H1 (cell line): Measurements from ENCODE around the gene ILK. TPM values are rescaled to one million over a fixed set of nuclear protein-coding genes. Genes with fewer than 3 reads are reported as not detected.

ENCODE experiments used
- CTCF ChIA-PET: fragments of 300-600 bp; sonication (Branson Sonifier 250); formaldehyde crosslinking; loops from one replicate; lab custom pipeline; 2021; ENCODE audit not compliant: partially characterized antibody; lab: Charles Lee
- POLR2A ChIA-PET: fragments of 300-600 bp; sonication (Branson Sonifier 250); formaldehyde crosslinking; loops from one replicate; lab custom pipeline; 2021; ENCODE audit warnings: inconsistent platforms; ENCODE audit not compliant: partially characterized antibody; lab: Charles Lee
- DNase-seq, 2 experiments: peaks; one replicate each; pipeline versions ENCODE4 v3.0.0 to v3.0.0-alpha.2; 2010 to 2022; ENCODE audit warnings: low spot score in 2 of 2, low read depth in 1 of 2, mixed read lengths in 1 of 2
- FAIRE-seq: peaks from 2 replicates; lab custom pipeline; 2011; peaks lifted over from hg19 to GRCh38; lab: Jason Lieb, UNC
- H2AFZ ChIP-seq: 2 replicates; pipeline ENCODE4 v1.8.1; 2012; ENCODE audit warnings: low read length, inconsistent platforms
- H2AK5ac ChIP-seq: 2 replicates; pipeline ENCODE4 v1.6.1; 2013; ENCODE audit warnings: low read depth, low read length
- H2BK120ac ChIP-seq: replicated peaks from 2 replicates; pipeline ENCODE3; 2013; ENCODE audit warnings: low read depth, low read length, inconsistent platforms
- H2BK12ac ChIP-seq: 2 replicates; pipeline ENCODE4 v1.6.1; 2013; ENCODE audit warnings: low read depth, low read length
- H2BK15ac ChIP-seq: 2 replicates; pipeline ENCODE4 v1.6.1; 2013; ENCODE audit warnings: low read length
- H2BK20ac ChIP-seq: 2 replicates; pipeline ENCODE4 v1.6.1; 2013; ENCODE audit warnings: low read length
- H2BK5ac ChIP-seq: 2 replicates; pipeline ENCODE4 v1.6.1; 2013; ENCODE audit warnings: low read depth, low read length
- H3K14ac ChIP-seq: 2 replicates; pipeline ENCODE4 v1.6.1; 2013; ENCODE audit warnings: inconsistent platforms; ENCODE audit not compliant: insufficient read length
- H3K18ac ChIP-seq: 2 replicates; pipeline ENCODE4 v1.6.1; 2013; ENCODE audit warnings: low read length; ENCODE audit errors: extremely low read depth
- H3K23ac ChIP-seq: 2 replicates; pipeline ENCODE4 v1.6.1; 2013; ENCODE audit warnings: inconsistent platforms; ENCODE audit not compliant: insufficient read length
- H3K23me2 ChIP-seq: 2 replicates; pipeline ENCODE4 v1.6.1; 2013; ENCODE audit warnings: low read depth, low read length
- H3K27ac ChIP-seq: 2 replicates; pipeline ENCODE4 v1.6.1; 2011; ENCODE audit warnings: low read depth, low read length, inconsistent platforms
- H3K27me3 ChIP-seq, 4 experiments: replicated peaks in 1 of 4; 1 replicate in 1 of 4; 2 replicates in 3 of 4; pipeline versions ENCODE4 v1.6.1 to v1.8.1; 2011 to 2013; ENCODE audit warnings: low read length in 3 of 4, mild to moderate bottlenecking in 3 of 4, inconsistent platforms in 2 of 4, mixed read lengths in 2 of 4, moderate library complexity in 1 of 4; ENCODE audit not compliant: control insufficient read depth in 3 of 4, insufficient read depth in 3 of 4; ENCODE audit errors: extremely low read depth in 1 of 4
- H3K36me3 ChIP-seq, 4 experiments: 2 replicates each; pipeline versions ENCODE4 v1.6.1 to v1.8.1; 2011 to 2013; ENCODE audit warnings: mild to moderate bottlenecking in 4 of 4, low read length in 3 of 4, moderate library complexity in 2 of 4, control low read depth in 1 of 4, inconsistent platforms in 1 of 4; ENCODE audit not compliant: insufficient read depth in 4 of 4, control insufficient read depth in 2 of 4
- H3K4ac ChIP-seq: replicated peaks from 2 replicates; pipeline ENCODE3; 2013; ENCODE audit warnings: low read length, low read depth, mixed read lengths, inconsistent platforms; ENCODE audit not compliant: insufficient read length
- H3K4me1 ChIP-seq, 4 experiments: replicated peaks in 1 of 4; 1 replicate in 1 of 4; 2 replicates in 3 of 4; pipeline versions ENCODE4 v1.6.1 to v1.8.1; 2011 to 2013; ENCODE audit warnings: low read length in 3 of 4, inconsistent platforms in 2 of 4, mixed read lengths in 1 of 4; ENCODE audit not compliant: insufficient read depth in 4 of 4, control insufficient read depth in 3 of 4
- H3K4me2 ChIP-seq, 2 experiments: 2 replicates each; pipeline versions ENCODE4 v1.6.1 to v1.8.1; 2011 to 2013; ENCODE audit warnings: low read depth in 2 of 2, low read length in 2 of 2, control low read depth in 1 of 2, inconsistent platforms in 1 of 2, mild to moderate bottlenecking in 1 of 2; ENCODE audit not compliant: insufficient read depth in 1 of 2
- H3K4me3 ChIP-seq, 4 experiments: fragments of 200-600, 300-600 bp in 1 of 4; sonication (generic), shearing (Covaris generic), sonication (Bioruptor Twin) in 1 of 4; 2 replicates each; pipeline versions ENCODE4 v1.5.1 to v1.8.1; 2011 to 2016; ENCODE audit warnings: low read length in 4 of 4, low read depth in 3 of 4, control low read depth in 2 of 4, inconsistent platforms in 2 of 4, mild to moderate bottlenecking in 2 of 4, mixed read lengths in 1 of 4, moderate library complexity in 1 of 4; ENCODE audit not compliant: insufficient read depth in 2 of 4; ENCODE audit errors: extremely low read depth in 1 of 4
- H3K56ac ChIP-seq: replicated peaks from 2 replicates; pipeline ENCODE3; 2013; ENCODE audit warnings: low read depth, mild to moderate bottlenecking, mixed read lengths, low read length, inconsistent platforms; ENCODE audit not compliant: insufficient read length
- H3K79me1 ChIP-seq: 2 replicates; pipeline ENCODE4 v1.6.1; 2013; ENCODE audit warnings: low read depth, low read length, control low read depth
- H3K79me2 ChIP-seq, 2 experiments: 2 replicates each; pipeline versions ENCODE4 v1.6.1 to v1.8.1; 2012 to 2013; ENCODE audit warnings: low read length in 2 of 2, mild to moderate bottlenecking in 2 of 2, inconsistent platforms in 1 of 2; ENCODE audit not compliant: insufficient read depth in 2 of 2, control insufficient read depth in 1 of 2
- H3K9ac ChIP-seq, 4 experiments: replicated peaks in 1 of 4; 1 replicate in 1 of 4; 2 replicates in 3 of 4; pipeline versions ENCODE4 v1.6.1 to v1.8.1; 2011 to 2013; ENCODE audit warnings: low read depth in 3 of 4, low read length in 3 of 4, control low read depth in 2 of 4, mild to moderate bottlenecking in 2 of 4, moderate library complexity in 2 of 4, inconsistent platforms in 1 of 4; ENCODE audit errors: extremely low read depth in 1 of 4
- H3K9me3 ChIP-seq, 2 experiments: 2 replicates each; pipeline versions ENCODE4 v1.6.1 to v1.8.1; 2012 to 2013; ENCODE audit warnings: mild to moderate bottlenecking in 2 of 2, moderate library complexity in 2 of 2, control low read depth in 1 of 2, inconsistent platforms in 1 of 2, low read depth in 1 of 2, low read length in 1 of 2, mixed read lengths in 1 of 2; ENCODE audit not compliant: insufficient read depth in 2 of 2
- H4K20me1 ChIP-seq, 2 experiments: replicated peaks in 1 of 2; 2 replicates each; pipeline versions ENCODE3 to v1.8.1; 2011 to 2013; ENCODE audit warnings: inconsistent platforms in 2 of 2, low read length in 2 of 2, mild to moderate bottlenecking in 1 of 2; ENCODE audit not compliant: insufficient read depth in 2 of 2, control insufficient read depth in 1 of 2
- H4K5ac ChIP-seq: 2 replicates; pipeline ENCODE4 v1.6.1; 2013; ENCODE audit warnings: low read length, low read depth, mixed read lengths, inconsistent platforms; ENCODE audit not compliant: insufficient read length
- H4K8ac ChIP-seq: 2 replicates; pipeline ENCODE4 v1.8.0; 2013; ENCODE audit warnings: mild to moderate bottlenecking, moderate library complexity, low read length, inconsistent platforms; ENCODE audit not compliant: insufficient read depth; ENCODE audit errors: extremely low read depth
- H4K91ac ChIP-seq: replicated peaks from 2 replicates; pipeline ENCODE3; 2013; ENCODE audit warnings: low read length, mixed read lengths, inconsistent platforms; ENCODE audit not compliant: insufficient read length
- CTBP2 ChIP-seq: IDR thresholded peaks from 2 replicates; pipeline ENCODE4 v1.7.0; 2011; ENCODE audit warnings: borderline replicate concordance, mild to moderate bottlenecking, moderate library complexity, mixed read lengths, low read length; ENCODE audit not compliant: insufficient read depth, insufficient read length
- TEAD4 ChIP-seq: IDR thresholded peaks from 2 replicates; pipeline ENCODE4 v1.6.1; 2012; ENCODE audit warnings: low read depth, low read length, inconsistent platforms, mixed read lengths
- WGBS, 2 experiments: shearing (Covaris generic) in 1 of 2; methylation state at CpG; one replicate each; pipeline versions ENCODE4 v1.1.6 to v1.1.7; 2013 to 2015; ENCODE audit warnings: low lambda C conversion rate in 2 of 2, mixed read lengths in 2 of 2, inconsistent platforms in 1 of 2, low coverage in 1 of 2, missing lambda C conversion rate in 1 of 2; ENCODE audit not compliant: insufficient replicate concordance in 2 of 2, insufficient coverage in 1 of 2, insufficient read length in 1 of 2; ENCODE audit errors: extremely low coverage in 1 of 2, missing lambda C conversion rate in 1 of 2; 5-methylcytosine and 5-hydroxymethylcytosine counted together
- polyA plus RNA-seq, 7 experiments: library from polyadenylated mRNA; depleted of rRNA in 3 of 7; stranded (reverse) in 5 of 7; unstranded in 2 of 7; fragments of >200 nt in 5 of 7; fragments of 200-250 nt in 2 of 7; gene quantifications; 1 replicate in 5 of 7; 2 replicates in 1 of 7; 4 replicates in 1 of 7; pipeline versions ENCODE4 v1.2.1 to v1.2.3, GENCODE V29; 2011 to 2013; ENCODE audit warnings: missing spikeins in 2 of 7, mixed read lengths in 2 of 7
- total RNA-seq: library from RNA; stranded (reverse); fragmentation: NEBNext Ultra II Directional; extraction: Animal tissue kit (Norgen Biotek cat#: 25700); gene quantifications from 2 replicates; pipeline ENCODE4 v1.2.1, GENCODE V29; 2021

Gene ILK
- total and polyA plus RNA-seq, 2 of the 8 experiments (the other 6 are each of a cell fraction or from before 2014, with no cell fraction given): 91.4 to 132 TPM

DNA sequence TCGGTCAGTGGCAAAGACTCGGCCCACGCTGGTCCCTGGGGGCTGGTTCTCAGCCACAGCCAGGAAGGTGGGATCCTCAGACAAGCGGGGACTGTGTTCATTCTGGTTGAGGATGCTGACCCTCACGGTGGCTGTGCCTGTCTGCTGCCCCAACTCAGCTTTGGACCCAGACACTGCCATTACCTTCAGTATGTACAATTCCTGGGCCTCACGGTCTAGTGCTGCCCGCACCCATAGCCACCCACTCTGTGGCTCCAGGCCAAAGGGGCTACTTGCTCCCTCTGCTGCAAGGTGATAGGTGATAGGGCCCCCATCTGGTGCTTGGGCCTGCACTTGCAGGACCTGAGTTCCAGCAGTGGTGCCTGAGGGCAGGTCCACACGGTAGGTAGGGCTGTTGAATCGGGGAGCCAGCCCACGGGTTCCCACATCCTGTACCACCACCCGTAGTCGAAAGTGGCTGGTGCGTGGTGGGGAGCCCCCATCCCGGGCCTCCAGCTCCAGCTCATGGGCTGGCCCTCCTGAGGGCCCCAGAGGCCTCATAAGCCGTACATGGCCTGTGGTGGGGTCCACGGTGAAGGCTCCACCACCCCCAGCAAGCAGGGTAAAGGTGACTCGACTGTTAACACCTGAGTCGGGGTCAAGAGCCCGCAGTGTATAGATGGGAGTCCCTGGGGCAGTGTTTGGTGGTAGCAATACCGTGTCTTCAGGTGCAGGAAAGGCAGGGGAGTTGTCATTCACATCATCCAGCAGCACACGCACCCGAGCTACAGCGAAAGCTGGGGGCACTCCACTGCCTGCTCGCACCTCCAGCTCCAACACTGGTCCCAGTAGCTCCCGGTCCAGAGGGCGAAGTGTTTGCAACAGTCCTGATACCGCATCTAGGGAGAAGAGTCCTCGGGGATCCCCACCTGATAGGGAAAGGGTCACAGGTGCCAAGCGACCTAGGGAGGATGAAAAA is 28.8 kb downstream of the ILK start:
- no peak overlapping the region for H4K8ac ChIP-seq
- CTCF ChIA-PET: interaction anchor here (1.3 to 4.6 kb wide), 6 partner anchors 9 to 35 kb away, joined by 3 to 23 read pairs (median 7); partner anchors contain the start of gene TAF10
- no peak overlapping the region for H4K91ac ChIP-seq
- H3K4me1 ChIP-seq: peaks cover 0 to 6% (median 2%) of the 10 kb centered on the region in 4 experiments; a peak in 3 of 7 replicates
- DNase-seq (no peak), FAIRE-seq (no peak)
- no peak overlapping the region for H4K5ac ChIP-seq
- H3K27ac ChIP-seq: no peak overlapping the region
- H2BK120ac ChIP-seq: no peak overlapping the region
- H2BK12ac ChIP-seq: no peak overlapping the region
- H3K9ac ChIP-seq: no peak overlapping the region
- H2AK5ac ChIP-seq: no peak overlapping the region
- no peak overlapping the region for H3K4me2 ChIP-seq
- no peak overlapping the region for H3K23ac ChIP-seq
- H2BK5ac ChIP-seq: no peak overlapping the region
- H4K20me1 ChIP-seq: peaks cover 5 to 7% of the 10 kb centered on the region in 2 experiments
- no peak overlapping the region for H3K14ac ChIP-seq
- peaks cover 13 to 43% (median 34%) of the 10 kb centered on the region in 4 experiments for H3K27me3 ChIP-seq
- H3K79me2 ChIP-seq: no peaks in the 10 kb centered on the region
- peaks cover 12% of the 10 kb centered on the region for H3K23me2 ChIP-seq
- no peak overlapping the region for H2BK15ac ChIP-seq
- no peak for TF ChIP-seq TEAD4
- TF ChIP-seq CTBP2: no peak
- TF ChIP-seq, all 59 proteins: peak for 0
- no peak overlapping the region for H2BK20ac ChIP-seq
- H3K36me3 ChIP-seq: no peaks in the 10 kb centered on the region
- H3K18ac ChIP-seq: no peak overlapping the region
- no peak overlapping the region for H3K4me3 ChIP-seq
- no peak overlapping the region for H3K56ac ChIP-seq
- 79% methylated on average over 29 of the region's 29 CpGs; no CpG with 5 or more reads in 1 of the 2 experiments for WGBS, 2 experiments
- no peaks in the 10 kb centered on the region for H3K9me3 ChIP-seq
- H2AFZ ChIP-seq: no peak overlapping the region
- no peaks in the 10 kb centered on the region; the same call in 1 of the 2 replicates for H3K79me1 ChIP-seq
- POLR2A ChIA-PET: interaction anchor here (1.1 to 2.3 kb wide), 6 partner anchors 9 to 30 kb away, joined by 3 to 17 read pairs (median 3); partner anchors contain the start of gene TAF10
- H3K4ac ChIP-seq: no peak overlapping the region
